PC-3 (cell line): ENCODE results near the gene ADAMTS17. TPM values are rescaled to one million over a fixed set of nuclear protein-coding genes. Genes with fewer than 3 reads are reported as not detected.

Experiments
- ATAC-seq: fragments of 200-7000 bp; cut with Tn5 transposase; 2 replicates; pipeline ENCODE4 v1.9.1; 2020; ENCODE audit warnings: mild to moderate bottlenecking, moderate library complexity
- BruUV-seq: library from RNA; stranded (reverse); fragments of 400-500 nt; replicated peaks from 2 replicates; lab custom pipeline; 2021; lab: Mats Ljungman, UMichigan
- CTCF ChIA-PET: fragments of 300-600 bp; sonication (Branson Sonifier 250); formaldehyde crosslinking; loops from one replicate; lab custom pipeline; 2022; ENCODE audit warnings: antibody characterized with exemption; lab: Charles Lee
- POLR2A ChIA-PET: fragments of 300-600 bp; sonication (Branson Sonifier 250); formaldehyde crosslinking; loops from one replicate; lab custom pipeline; 2022; ENCODE audit warnings: antibody characterized with exemption; ENCODE audit not compliant: unreplicated experiment; lab: Charles Lee
- DNase-seq: peaks from one replicate; pipeline ENCODE4 v3.0.0-alpha.2; 2015
- H2AFZ ChIP-seq: fragments of 300-600 bp; sonication (generic); 2 replicates; pipeline ENCODE4 v1.6.0; 2016; ENCODE audit warnings: antibody characterized with exemption, low read length
- H3F3A ChIP-seq: fragments of 300-600 bp; sonication (generic); one replicate; pipeline ENCODE4 v1.6.0; 2017; ENCODE audit warnings: antibody characterized with exemption, low read length, control low read depth, mild to moderate bottlenecking; ENCODE audit not compliant: unreplicated experiment
- H3K27ac ChIP-seq: fragments of 300-600 bp; sonication (generic); 2 replicates; pipeline ENCODE4 v1.5.1; 2016; ENCODE audit warnings: mild to moderate bottlenecking, low read length
- H3K27me3 ChIP-seq: fragments of 300-600 bp; sonication (generic); 2 replicates; pipeline ENCODE4 v1.6.1; 2016; ENCODE audit warnings: low read length, mixed read lengths
- H3K36me3 ChIP-seq: fragments of 300-600 bp; sonication (generic); 2 replicates; pipeline ENCODE4 v1.6.1; 2016; ENCODE audit warnings: low read depth, mixed run types, low read length, mixed read lengths
- H3K4me1 ChIP-seq: fragments of 300-600 bp; sonication (generic); 2 replicates; pipeline ENCODE4 v1.5.1; 2016; ENCODE audit warnings: low read length; ENCODE audit not compliant: insufficient read depth
- H3K4me2 ChIP-seq: fragments of 300-600 bp; sonication (generic); 2 replicates; pipeline ENCODE4 v1.6.0; 2016; ENCODE audit warnings: low read length
- H3K4me3 ChIP-seq: fragments of 300-600 bp; sonication (generic); 2 replicates; pipeline ENCODE4 v1.5.1; 2016; ENCODE audit warnings: mild to moderate bottlenecking, low read length, mixed read lengths
- H3K79me2 ChIP-seq: fragments of 300-600 bp; sonication (generic); 2 replicates; pipeline ENCODE4 v1.6.1; 2017; ENCODE audit warnings: low read length, mixed read lengths
- H3K9ac ChIP-seq: fragments of 300-600 bp; sonication (generic); 2 replicates; pipeline ENCODE4 v1.6.0; 2016; ENCODE audit warnings: mild to moderate bottlenecking, low read length
- H3K9me2 ChIP-seq: fragments of 300-600 bp; sonication (generic); replicated peaks from 2 replicates; pipeline ENCODE4 v1.6.1; 2016; ENCODE audit warnings: mixed run types, low read length, mixed read lengths
- H3K9me3 ChIP-seq: fragments of 300-600 bp; sonication (generic); 2 replicates; pipeline ENCODE4 v1.6.1; 2016; ENCODE audit warnings: low read length, mixed read lengths
- H4K20me1 ChIP-seq: fragments of 300-600 bp; sonication (generic); 2 replicates; pipeline ENCODE4 v1.6.1; 2016; ENCODE audit warnings: low read length, mixed read lengths
- EZH2 ChIP-seq: fragments of 300-600 bp; sonication (generic); IDR thresholded peaks from one replicate; pipeline ENCODE4 v1.6.1; 2017; ENCODE audit warnings: antibody characterized with exemption, mild to moderate bottlenecking, low read length; ENCODE audit not compliant: unreplicated experiment
- EZH2phosphoT487 ChIP-seq: fragments of 300-600 bp; sonication (generic); IDR thresholded peaks from 2 replicates; pipeline ENCODE4 v1.6.1; 2018; ENCODE audit warnings: mild to moderate bottlenecking, antibody characterized with exemption, low read length, borderline replicate concordance
- intact Hi-C: fragments of 100-400 bp; cut with micrococcal nuclease; formaldehyde crosslinking; loops from 2 replicates; pipeline ENCODE4 v1.9.0; 2023
- total RNA-seq: library from RNA; depleted of rRNA; stranded (reverse); fragments of >200 nt; gene quantifications from 2 replicates; pipeline ENCODE4 v1.2.3, GENCODE V29; 2014
- TF ChIP-seq, protein P1 (sequence below): fragments of 300-600 bp; sonication (generic); conservative IDR thresholded peaks from 2 replicates; pipeline ENCODE4 v1.5.1; 2017; ENCODE audit warnings: antibody characterized with exemption, low read depth, mild to moderate bottlenecking, low read length

Gene ADAMTS17
- total RNA-seq, 1 experiment from 2014 or later, result 6.9 TPM

DNA sequence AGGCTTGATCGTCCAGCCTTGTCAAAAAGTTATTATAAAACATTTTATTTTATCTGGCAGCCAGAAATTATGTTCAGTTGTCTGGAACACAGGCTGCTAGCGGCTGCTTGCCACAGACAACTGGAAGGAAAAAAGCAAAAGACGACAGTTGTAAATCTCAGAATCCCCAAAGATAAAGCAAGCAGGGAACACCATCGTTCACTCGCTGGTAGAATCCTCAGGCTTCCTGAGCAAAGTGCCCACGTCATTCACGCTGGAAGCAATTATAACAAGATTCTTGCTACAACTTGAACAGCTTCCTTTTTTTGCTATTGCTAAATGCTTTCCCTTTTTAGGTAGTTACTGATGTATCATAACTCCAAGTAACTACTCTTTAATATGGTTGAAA, 33.6 kb downstream of the ADAMTS17 start:
- TF ChIP-seq, protein P1, sequence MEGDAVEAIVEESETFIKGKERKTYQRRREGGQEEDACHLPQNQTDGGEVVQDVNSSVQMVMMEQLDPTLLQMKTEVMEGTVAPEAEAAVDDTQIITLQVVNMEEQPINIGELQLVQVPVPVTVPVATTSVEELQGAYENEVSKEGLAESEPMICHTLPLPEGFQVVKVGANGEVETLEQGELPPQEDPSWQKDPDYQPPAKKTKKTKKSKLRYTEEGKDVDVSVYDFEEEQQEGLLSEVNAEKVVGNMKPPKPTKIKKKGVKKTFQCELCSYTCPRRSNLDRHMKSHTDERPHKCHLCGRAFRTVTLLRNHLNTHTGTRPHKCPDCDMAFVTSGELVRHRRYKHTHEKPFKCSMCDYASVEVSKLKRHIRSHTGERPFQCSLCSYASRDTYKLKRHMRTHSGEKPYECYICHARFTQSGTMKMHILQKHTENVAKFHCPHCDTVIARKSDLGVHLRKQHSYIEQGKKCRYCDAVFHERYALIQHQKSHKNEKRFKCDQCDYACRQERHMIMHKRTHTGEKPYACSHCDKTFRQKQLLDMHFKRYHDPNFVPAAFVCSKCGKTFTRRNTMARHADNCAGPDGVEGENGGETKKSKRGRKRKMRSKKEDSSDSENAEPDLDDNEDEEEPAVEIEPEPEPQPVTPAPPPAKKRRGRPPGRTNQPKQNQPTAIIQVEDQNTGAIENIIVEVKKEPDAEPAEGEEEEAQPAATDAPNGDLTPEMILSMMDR, result no peak
- TF ChIP-seq EZH2 (no peak), EZH2phosphoT487 (no peak)
- Histone ChIP-seq H3F3A (no peaks in the 10 kb centered on the region), H3K4me1 (no peaks in the 10 kb centered on the region), H3K27me3 (no peaks in the 10 kb centered on the region), H3K79me2 (no peaks in the 10 kb centered on the region), H3K36me3 (no peaks in the 10 kb centered on the region), H3K4me2 (no peak overlapping the region), H3K9ac (no peak overlapping the region), H2AFZ (no peak overlapping the region), H3K27ac (no peak overlapping the region), H3K9me3 (no peaks in the 10 kb centered on the region), H4K20me1 (no peaks in the 10 kb centered on the region), H3K9me2 (no peaks in the 10 kb centered on the region), H3K4me3 (no peak overlapping the region)
- ChIA-PET POLR2A (no interaction called here), CTCF (no interaction called here)
- BruUV-seq, result no TSS peak
- DNase-seq (no peak), ATAC-seq (no peak)
- intact Hi-C loops, result no loop called here

DNA sequence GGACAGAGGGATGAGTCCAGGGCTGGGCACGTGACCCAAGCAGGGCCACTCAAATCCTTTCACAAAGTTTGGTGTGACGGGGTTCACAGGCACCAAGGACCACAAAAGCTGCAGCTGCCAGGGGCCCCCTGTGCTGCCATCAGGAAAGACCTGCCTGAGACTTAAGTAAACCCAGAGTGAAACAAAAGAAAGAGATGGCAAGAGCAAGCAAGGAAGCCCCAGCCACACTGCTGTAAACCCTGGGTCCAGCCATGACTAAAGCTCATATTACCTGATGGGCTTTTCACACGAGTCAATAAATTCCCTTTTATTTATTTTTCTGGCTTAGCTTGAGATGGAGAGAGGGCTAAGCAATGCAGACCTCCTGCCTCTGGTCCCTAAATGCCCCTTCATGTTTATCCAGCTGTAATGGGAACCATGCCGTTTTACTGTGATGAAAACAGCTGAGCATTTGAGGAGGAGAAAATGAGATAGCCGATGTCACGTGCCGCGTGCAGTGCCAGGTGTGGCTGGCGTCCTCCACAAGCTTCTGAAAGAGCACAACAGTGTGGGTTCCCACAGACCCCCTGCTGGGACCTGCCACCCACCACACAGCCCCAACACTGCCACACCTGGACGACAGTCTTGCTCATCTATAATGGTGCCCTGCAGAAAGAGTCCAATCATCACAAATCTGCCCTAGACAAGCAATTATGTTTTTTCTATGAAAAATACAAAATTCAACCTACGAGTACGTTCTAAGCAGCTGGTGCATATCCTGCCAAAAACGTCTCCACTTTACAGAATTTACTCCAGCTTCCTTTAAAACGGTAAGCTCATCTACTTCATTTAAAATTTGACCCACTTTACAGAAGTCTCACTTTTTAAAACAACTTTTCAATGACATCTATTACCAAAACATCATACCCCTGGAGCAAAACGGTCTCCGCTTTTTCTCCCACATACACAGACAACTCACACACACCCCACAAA, 34.2 kb downstream of the ADAMTS17 start:
- Histone ChIP-seq H3K9me2 (no peaks in the 10 kb centered on the region), H4K20me1 (no peaks in the 10 kb centered on the region), H3K27me3 (no peaks in the 10 kb centered on the region), H3K4me3 (no peak overlapping the region), H2AFZ (no peak overlapping the region), H3F3A (no peaks in the 10 kb centered on the region), H3K27ac (no peak overlapping the region), H3K36me3 (no peaks in the 10 kb centered on the region), H3K9ac (no peak overlapping the region), H3K9me3 (no peaks in the 10 kb centered on the region), H3K4me2 (no peak overlapping the region), H3K4me1 (no peaks in the 10 kb centered on the region), H3K79me2 (no peaks in the 10 kb centered on the region)
- no TSS peak for BruUV-seq
- ChIA-PET POLR2A (no interaction called here), CTCF (no interaction called here)
- intact Hi-C loops, result no loop called here
- TF ChIP-seq, protein P1, result no peak
- TF ChIP-seq EZH2phosphoT487 (no peak), EZH2 (no peak)
- no peak for DNase-seq
- no peak for ATAC-seq

DNA sequence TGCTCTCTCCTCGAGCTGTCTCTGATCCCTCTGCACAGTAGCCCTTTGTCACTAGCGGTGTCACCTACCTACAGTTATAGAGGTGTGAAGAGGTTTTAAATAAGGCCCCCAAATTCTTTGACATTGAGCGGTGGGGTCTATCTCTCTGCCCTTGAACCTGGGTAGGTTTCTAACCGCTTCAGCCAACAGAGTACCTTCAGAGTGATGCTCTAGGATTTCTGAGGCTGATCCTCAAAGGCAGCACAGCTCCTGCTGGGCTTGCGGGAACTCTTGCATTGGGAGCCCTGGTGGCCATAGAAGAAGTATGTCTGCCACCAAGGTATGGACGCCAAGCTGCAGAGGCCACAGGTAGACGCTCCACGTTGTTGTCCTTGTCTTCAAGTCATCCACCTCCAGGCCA, 35.7 kb downstream of the ADAMTS17 start:
- Histone ChIP-seq H3K4me1 (no peaks in the 10 kb centered on the region), H3K36me3 (no peaks in the 10 kb centered on the region), H3K4me2 (no peak overlapping the region), H3K79me2 (no peaks in the 10 kb centered on the region), H3K9me2 (no peaks in the 10 kb centered on the region), H3K9ac (no peak overlapping the region), H3F3A (no peaks in the 10 kb centered on the region), H2AFZ (no peak overlapping the region), H3K4me3 (no peak overlapping the region), H3K9me3 (no peaks in the 10 kb centered on the region), H3K27ac (no peak overlapping the region), H3K27me3 (no peaks in the 10 kb centered on the region), H4K20me1 (no peaks in the 10 kb centered on the region)
- CTCF ChIA-PET, result no interaction called here
- no peak for TF ChIP-seq EZH2phosphoT487
- TF ChIP-seq, protein P1, result no peak
- TF ChIP-seq EZH2, result no peak
- no TSS peak for BruUV-seq
- POLR2A ChIA-PET, result no interaction called here
- ATAC-seq (no peak), DNase-seq (no peak)
- intact Hi-C loops, result no loop called here
